DND-41 (cell line): Measurements from ENCODE around the gene SELENOS.

Experiments
- ATAC-seq: fragments of 200-7000 bp; cut with Tn5 transposase; 3 replicates; pipeline ENCODE4 v1.9.1; 2021; ENCODE audit warnings: low read depth; ENCODE audit not compliant: insufficient read depth
- DNase-seq: peaks from one replicate; pipeline ENCODE4 v3.0.0-alpha.2; 2020
- H2AFZ ChIP-seq: 2 replicates; pipeline ENCODE4 v1.6.0; 2012; ENCODE audit warnings: low read depth, low read length
- H3K27ac ChIP-seq: 2 replicates; pipeline ENCODE4 v1.5.1; 2012; ENCODE audit warnings: low read length, inconsistent platforms
- H3K27me3 ChIP-seq: fragments of 200-600 bp; sonication (generic); 2 replicates; pipeline ENCODE4 v1.6.0; 2012; ENCODE audit warnings: low read length, mild to moderate bottlenecking, inconsistent platforms; ENCODE audit not compliant: insufficient read depth, poor library complexity
- H3K36me3 ChIP-seq: 2 replicates; pipeline ENCODE4 v1.5.1; 2012; ENCODE audit warnings: low read length, inconsistent platforms; ENCODE audit not compliant: insufficient read depth
- H3K4me1 ChIP-seq: 2 replicates; pipeline ENCODE4 v1.5.1; 2012; ENCODE audit warnings: mild to moderate bottlenecking, low read length; ENCODE audit not compliant: insufficient read depth
- H3K4me2 ChIP-seq: 2 replicates; pipeline ENCODE4 v1.6.0; 2012; ENCODE audit warnings: mild to moderate bottlenecking, moderate library complexity, low read length, inconsistent platforms; ENCODE audit not compliant: insufficient read depth
- H3K4me3 ChIP-seq, 2 experiments: fragments of 200-600 bp in 1 of 2; shearing (Covaris generic) in 1 of 2; 2 replicates each; pipeline ENCODE4 v1.5.1; 2012 to 2016; ENCODE audit warnings: inconsistent platforms in 2 of 2, low read length in 2 of 2, mild to moderate bottlenecking in 2 of 2, low read depth in 1 of 2, moderate library complexity in 1 of 2
- H3K79me2 ChIP-seq: 2 replicates; pipeline ENCODE4 v1.6.0; 2012; ENCODE audit warnings: low read length, inconsistent platforms; ENCODE audit not compliant: insufficient read depth
- H3K9ac ChIP-seq: 2 replicates; pipeline ENCODE4 v1.6.0; 2012; ENCODE audit warnings: low read depth, mild to moderate bottlenecking, inconsistent platforms, low read length, moderate library complexity
- H3K9me3 ChIP-seq: 2 replicates; pipeline ENCODE4 v1.5.1; 2012; ENCODE audit warnings: low read length, moderate library complexity, mild to moderate bottlenecking, inconsistent platforms; ENCODE audit not compliant: insufficient read depth, severe bottlenecking
- H4K20me1 ChIP-seq: 2 replicates; pipeline ENCODE4 v1.6.0; 2012; ENCODE audit warnings: low read length; ENCODE audit not compliant: insufficient read depth
- CTCF ChIP-seq: IDR thresholded peaks from 2 replicates; pipeline ENCODE4 v1.5.1; 2012; ENCODE audit warnings: borderline replicate concordance, low read length, moderate library complexity, mild to moderate bottlenecking; ENCODE audit not compliant: poor library complexity, severe bottlenecking; ENCODE audit errors: extremely low read depth
- EZH2 ChIP-seq: IDR thresholded peaks from 3 replicates; pipeline ENCODE4 v1.6.1; 2012; ENCODE audit warnings: borderline replicate concordance, low read depth, mild to moderate bottlenecking, moderate library complexity, low read length, inconsistent platforms; ENCODE audit not compliant: severe bottlenecking

SELENOS gene

DNA sequence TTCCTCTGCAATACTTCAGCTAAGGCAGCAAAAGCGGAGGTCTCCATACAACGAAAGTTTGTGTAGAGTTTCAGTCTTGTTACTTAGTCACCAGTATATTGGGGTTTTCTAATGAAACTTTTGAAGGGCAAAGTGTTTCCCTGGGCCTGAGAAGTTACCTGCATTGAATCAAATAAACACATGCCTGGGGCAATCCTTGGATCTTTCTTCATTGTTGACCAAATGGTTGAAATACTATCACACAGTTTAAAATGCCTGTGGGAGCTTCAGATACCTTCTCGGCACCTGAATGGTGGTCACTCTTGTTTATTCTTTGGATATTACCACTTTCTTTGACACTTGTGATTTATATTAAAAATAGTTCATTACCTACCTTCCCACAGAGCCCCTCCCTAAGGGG is 24.4 kb downstream of the SELENOS start:
- Histone ChIP-seq H3K27ac (no peak overlapping the region), H3K4me1 (peaks cover 67% of the 10 kb centered on the region)

GRCh38 chr15:101251830-101252820 is 25.2 kb downstream of the SELENOS start, which contains the start of gene CHSY1:
Gene CHSY1, minus strand, starts transcription at chr15:101252048. Its CDS starts 592 bp downstream, at chr15:101251456.
- H3K4me2 ChIP-seq: peak within 1 kb of the TSS; percentile 95
- TF ChIP-seq CTCF (peak; percentile 25), EZH2 (peak; percentile 57)
- H3K27ac ChIP-seq: peak within 1 kb of the TSS; percentile 67
- DNase-seq (peak; percentile 79), ATAC-seq (peak; percentile 61)
- no peaks in the 10 kb centered on the region for H3K9me3 ChIP-seq
- peak within 1 kb of the TSS; percentile 81 for H3K9ac ChIP-seq
- peaks cover 43% of the 10 kb centered on the region for H3K79me2 ChIP-seq
- peak within 1 kb of the TSS; percentile 78 to 87 for H3K4me3 ChIP-seq
- H4K20me1 ChIP-seq: peaks cover 8% of the 10 kb centered on the region; the same call in 1 of the 2 replicates
- H3K4me1 ChIP-seq: peaks cover 74% of the 10 kb centered on the region
- peaks cover 11% of the 10 kb centered on the region for H3K27me3 ChIP-seq
- H2AFZ ChIP-seq: peak within 1 kb of the TSS; percentile 84
- peaks cover 10% of the 10 kb centered on the region; the same call in 1 of the 2 replicates for H3K36me3 ChIP-seq

More for the DNA sequence above, 24.4 kb downstream of the SELENOS start:
- DNase-seq (no peak), ATAC-seq (no peak)
- Histone ChIP-seq H2AFZ (peak overlapping the region; percentile 84; the same call in 1 of the 2 replicates), H3K4me3 (peak overlapping the region; percentile 62 to 87; a peak in 3 of 4 replicates), H4K20me1 (peaks cover 5% of the 10 kb centered on the region; the same call in 1 of the 2 replicates), H3K27me3 (peaks cover 11% of the 10 kb centered on the region), H3K9ac (peak overlapping the region; percentile 77), H3K36me3 (peaks cover 3% of the 10 kb centered on the region; the same call in 1 of the 2 replicates), H3K4me2 (peak overlapping the region; percentile 81), H3K9me3 (no peaks in the 10 kb centered on the region), H3K79me2 (peaks cover 36% of the 10 kb centered on the region)
- no peak for TF ChIP-seq CTCF
- TF ChIP-seq EZH2: no peak

DNA sequence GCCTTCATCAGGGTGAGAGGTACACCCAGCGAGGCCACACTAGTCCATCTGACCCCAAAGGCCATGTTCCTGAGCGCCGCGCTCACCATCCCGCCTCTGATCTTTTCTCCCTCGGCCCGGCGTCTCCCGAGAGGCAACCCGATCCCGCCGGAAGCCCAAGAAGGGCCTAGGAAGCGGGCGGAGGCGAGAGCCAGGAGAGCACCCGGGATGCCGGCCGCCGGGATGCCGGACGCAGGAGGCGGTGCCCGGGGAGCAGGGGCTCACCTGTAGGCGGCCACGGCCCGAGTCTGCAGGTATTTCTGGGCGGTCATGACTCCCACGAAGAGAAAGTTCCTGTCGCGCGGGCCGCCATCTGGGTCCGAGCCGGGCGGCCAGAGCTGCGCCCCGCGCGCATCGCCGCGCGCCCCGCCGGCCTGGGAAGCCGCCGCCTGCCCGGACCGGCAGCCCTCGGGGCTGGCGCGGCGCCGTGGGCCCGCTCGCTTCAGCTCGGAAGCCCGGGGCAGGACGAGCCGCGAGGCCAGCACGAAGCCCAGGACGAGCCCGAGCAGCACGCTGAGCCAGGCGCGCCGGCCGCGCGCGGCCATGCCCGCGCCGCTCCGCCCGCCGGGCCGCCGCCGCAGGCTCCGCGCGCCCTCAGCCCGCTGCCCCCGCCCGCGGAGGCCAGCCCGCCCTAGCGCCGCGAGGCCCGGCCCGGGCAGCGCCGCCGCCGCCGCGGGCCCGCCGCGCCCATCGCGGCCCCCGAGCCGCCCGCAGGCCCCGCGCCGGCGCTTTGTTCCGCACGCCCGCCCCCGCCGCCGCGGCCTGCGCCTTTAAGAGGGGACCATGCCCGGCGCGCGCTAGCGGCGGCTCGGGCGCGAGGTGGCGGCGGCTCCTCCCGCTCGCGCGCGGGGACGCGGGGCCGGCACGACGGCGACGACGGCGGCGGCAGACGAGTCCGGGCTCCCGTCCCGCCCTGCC is 26.1 kb downstream of the SELENOS start:
- Histone ChIP-seq H3K27ac (peak overlapping the region; percentile 67), H3K27me3 (peaks cover 11% of the 10 kb centered on the region), H3K79me2 (peaks cover 53% of the 10 kb centered on the region), H3K4me1 (peaks cover 81% of the 10 kb centered on the region), H3K4me2 (peak overlapping the region; percentile 95), H3K9me3 (no peaks in the 10 kb centered on the region), H4K20me1 (peaks cover 8% of the 10 kb centered on the region; the same call in 1 of the 2 replicates), H3K9ac (peak overlapping the region; percentile 81), H3K36me3 (peaks cover 11% of the 10 kb centered on the region; the same call in 1 of the 2 replicates), H2AFZ (peak overlapping the region; percentile 84), H3K4me3 (peak overlapping the region; percentile 78 to 87)
- ATAC-seq (peak; percentile 51; the same call in 2 of the 3 replicates), DNase-seq (peak; percentile 23)
- no peak for TF ChIP-seq CTCF
- TF ChIP-seq EZH2: no peak
